ENCODE data around the gene KNDC1. TPM values are rescaled to one million over a fixed set of nuclear protein-coding genes. Genes with fewer than 3 reads are reported as not detected.

Gene KNDC1
- total and polyA plus RNA-seq, 2 donors (not counting 1 experiment from before 2014, with no cell fraction given), result 0.17 to 0.45 TPM

DNA sequence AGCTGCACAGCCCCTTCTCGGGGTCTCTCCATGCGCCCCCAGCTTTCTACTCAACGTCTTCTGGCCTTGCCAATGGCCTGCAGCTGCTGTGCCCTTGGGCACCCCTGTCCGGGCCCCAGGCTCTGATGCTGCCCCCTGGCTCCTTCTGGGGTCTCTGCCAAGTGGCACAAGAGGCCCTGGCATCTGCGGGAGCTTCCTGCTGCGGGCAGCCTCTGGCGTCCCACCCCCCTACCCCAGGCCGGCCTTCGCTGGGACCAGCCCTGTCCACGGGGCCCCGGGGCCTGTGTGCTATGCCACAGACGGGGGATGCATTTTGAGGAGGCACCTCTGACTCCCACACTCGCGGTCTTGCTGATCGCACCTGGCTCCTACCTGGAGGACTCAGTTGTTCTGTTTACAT, 80.0 kb downstream of the KNDC1 start:
- Histone ChIP-seq H3K4me3 (ENCODE audit: control extremely low read depth in 1 of 5, extremely low read depth in 1 of 5, insufficient read depth in 1 of 5, low read depth in 2 of 5, low read length in 4 of 5) (no peak overlapping the region), H3K27me3 (replicated peaks in 1 of 4; ENCODE audit: control extremely low read depth in 1 of 4, control insufficient read depth in 3 of 4, insufficient read depth in 4 of 4, low read length in 3 of 4) (peaks cover 0 to 45% (median 19%) of the 10 kb centered on the region in 4 experiments), H3K79me2 (ENCODE audit: control insufficient read depth, insufficient read depth, low read length) (no peaks in the 10 kb centered on the region), H3K9ac (ENCODE audit: low read length) (no peak overlapping the region), H3K4me2 (replicated peaks; ENCODE audit: low read depth, low read length, poor library complexity, severe bottlenecking) (peak overlapping the region; percentile 35), H3K9me3 (ENCODE audit: control extremely low read depth in 1 of 3, control insufficient read depth in 2 of 3, insufficient read depth in 1 of 3, low read length in 2 of 3) (no peaks in the 10 kb centered on the region), H2AFZ (ENCODE audit: insufficient read depth, low read depth, low read length, poor library complexity, severe bottlenecking) (no peak overlapping the region), H3K36me3 (replicated peaks in 1 of 2; ENCODE audit: control extremely low read depth in 1 of 2, control insufficient read depth in 1 of 2, extremely low read depth in 1 of 2, insufficient read depth in 2 of 2, low read length in 1 of 2) (no peaks in the 10 kb centered on the region), H3K4me1 (ENCODE audit: control insufficient read depth in 2 of 2, insufficient read depth in 2 of 2, low read length in 2 of 2) (peaks cover 60 to 62% of the 10 kb centered on the region in 2 donors), H4K20me1 (ENCODE audit: control insufficient read depth, insufficient read depth, low read length, poor library complexity, severe bottlenecking) (peaks cover 4% of the 10 kb centered on the region), H3K27ac (ENCODE audit: low read length in 2 of 2) (no peak overlapping the region)
- Mint-ChIP-seq H3K4me3 (no peak overlapping the region), H3K9me3 (ENCODE audit: insufficient read depth) (no peaks in the 10 kb centered on the region), H3K27me3 (peaks cover 14% of the 10 kb centered on the region), H3K4me1 (peaks cover 39% of the 10 kb centered on the region), H3K27ac (no peak overlapping the region)
- TF ChIP-seq EZH2 (IDR thresholded peaks at IDR 0.05; ENCODE audit: borderline replicate concordance, insufficient read depth, low read depth, low read length, poor library complexity, severe bottlenecking), result no peak
- TF ChIP-seq, protein P1, sequence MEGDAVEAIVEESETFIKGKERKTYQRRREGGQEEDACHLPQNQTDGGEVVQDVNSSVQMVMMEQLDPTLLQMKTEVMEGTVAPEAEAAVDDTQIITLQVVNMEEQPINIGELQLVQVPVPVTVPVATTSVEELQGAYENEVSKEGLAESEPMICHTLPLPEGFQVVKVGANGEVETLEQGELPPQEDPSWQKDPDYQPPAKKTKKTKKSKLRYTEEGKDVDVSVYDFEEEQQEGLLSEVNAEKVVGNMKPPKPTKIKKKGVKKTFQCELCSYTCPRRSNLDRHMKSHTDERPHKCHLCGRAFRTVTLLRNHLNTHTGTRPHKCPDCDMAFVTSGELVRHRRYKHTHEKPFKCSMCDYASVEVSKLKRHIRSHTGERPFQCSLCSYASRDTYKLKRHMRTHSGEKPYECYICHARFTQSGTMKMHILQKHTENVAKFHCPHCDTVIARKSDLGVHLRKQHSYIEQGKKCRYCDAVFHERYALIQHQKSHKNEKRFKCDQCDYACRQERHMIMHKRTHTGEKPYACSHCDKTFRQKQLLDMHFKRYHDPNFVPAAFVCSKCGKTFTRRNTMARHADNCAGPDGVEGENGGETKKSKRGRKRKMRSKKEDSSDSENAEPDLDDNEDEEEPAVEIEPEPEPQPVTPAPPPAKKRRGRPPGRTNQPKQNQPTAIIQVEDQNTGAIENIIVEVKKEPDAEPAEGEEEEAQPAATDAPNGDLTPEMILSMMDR (IDR thresholded peaks at IDR 0.05), result no peak
- WGBS (ENCODE audit: insufficient coverage), result 40% methylated on average over 12 of the region's 15 CpGs
- intact Hi-C loops (cut with micrococcal nuclease), result loop anchor here (2.0 kb wide), 1 partner anchor 19 kb away; no protein-coding TSS in a partner anchor
- POLR2A ChIA-PET, result interaction anchor here (0.8 to 1.0 kb wide), 2 partner anchors 21 to 35 kb away, joined by 3 read pairs; no protein-coding TSS in a partner anchor
- ATAC-seq (ENCODE audit: low read depth) (no peak), DNase-seq (no peak)
- CTCF ChIA-PET, result interaction anchor here (1.0 kb wide), 1 partner anchor 89 kb away, joined by 4 read pairs; no protein-coding TSS in a partner anchor

DNA sequence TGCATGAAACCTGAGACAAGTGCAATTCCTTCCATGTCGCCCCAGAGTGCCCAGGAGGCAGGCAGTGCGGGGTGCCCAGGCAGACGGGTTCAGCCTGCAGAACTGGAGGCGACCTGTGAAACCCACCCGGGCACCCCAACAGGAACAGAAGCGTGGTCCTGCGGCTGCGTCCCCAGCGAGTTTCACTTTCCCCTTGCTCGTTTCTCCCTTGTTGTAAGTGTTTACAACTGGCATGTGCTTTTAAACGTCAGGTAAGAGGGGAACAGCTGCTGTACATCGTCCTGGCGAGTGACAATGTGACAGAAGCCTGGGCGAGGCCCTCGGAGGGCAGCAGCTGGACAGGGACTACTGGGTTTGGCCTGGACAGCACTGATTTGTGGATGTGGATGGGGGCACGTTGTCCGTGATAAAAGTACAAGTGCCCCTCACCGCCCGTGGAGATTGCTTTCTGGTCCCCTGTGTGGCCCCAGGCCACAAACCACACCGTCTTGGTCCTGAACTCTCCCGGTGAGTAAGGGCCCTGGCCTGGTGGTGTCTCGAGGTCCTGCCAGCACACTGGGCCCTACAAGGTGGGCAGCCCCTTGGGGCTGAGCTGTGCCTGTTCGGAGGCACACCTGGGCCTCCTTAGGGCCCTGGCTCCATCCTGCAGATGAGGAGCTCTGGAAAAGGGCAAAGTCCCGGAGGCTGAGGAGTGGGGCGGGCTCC, 81.6 kb downstream of the KNDC1 start:
- H3K27ac ChIP-seq (ENCODE audit: low read length in 2 of 2), result peak overlapping the region; percentile 4 to 14
- intact Hi-C loops (cut with micrococcal nuclease), result loop anchor here (2.0 kb wide), 1 partner anchor 17 kb away; no protein-coding TSS in a partner anchor
- Mint-ChIP-seq H3K27me3 (peaks cover 13% of the 10 kb centered on the region), H3K4me3 (peak overlapping the region; percentile 85), H3K4me1 (peaks cover 33% of the 10 kb centered on the region), H3K9me3 (ENCODE audit: insufficient read depth) (no peaks in the 10 kb centered on the region), H3K27ac (peak overlapping the region; percentile 50)
- no peaks in the 10 kb centered on the region for H4K20me1 ChIP-seq (ENCODE audit: control insufficient read depth, insufficient read depth, low read length, poor library complexity, severe bottlenecking)
- ATAC-seq (ENCODE audit: low read depth) (peak; percentile 45), DNase-seq (peak; percentile 62)
- no peaks in the 10 kb centered on the region for H3K9me3 ChIP-seq (ENCODE audit: control extremely low read depth in 1 of 3, control insufficient read depth in 2 of 3, insufficient read depth in 1 of 3, low read length in 2 of 3)
- TF ChIP-seq EZH2 (IDR thresholded peaks at IDR 0.05; ENCODE audit: borderline replicate concordance, insufficient read depth, low read depth, low read length, poor library complexity, severe bottlenecking), result no peak
- TF ChIP-seq, protein P1 (IDR thresholded peaks at IDR 0.05), result no peak
- POLR2A ChIA-PET, result interaction anchor here (1.4 kb wide), 1 partner anchor 20 kb away, joined by 3 read pairs; no protein-coding TSS in a partner anchor
- H3K36me3 ChIP-seq (replicated peaks in 1 of 2; ENCODE audit: control extremely low read depth in 1 of 2, control insufficient read depth in 1 of 2, extremely low read depth in 1 of 2, insufficient read depth in 2 of 2, low read length in 1 of 2), result no peaks in the 10 kb centered on the region
- peak overlapping the region; percentile 74 for H2AFZ ChIP-seq (ENCODE audit: insufficient read depth, low read depth, low read length, poor library complexity, severe bottlenecking)
- H3K4me1 ChIP-seq (ENCODE audit: control insufficient read depth in 2 of 2, insufficient read depth in 2 of 2, low read length in 2 of 2), result peaks cover 44 to 50% of the 10 kb centered on the region in 2 donors
- CTCF ChIA-PET, result interaction anchor here (0.7 to 1.3 kb wide), 2 partner anchors 16 to 33 kb away, joined by 3 read pairs; no protein-coding TSS in a partner anchor
- peak overlapping the region in 4 of 5 experiments; percentile 57 to 70 (median 65) for H3K4me3 ChIP-seq (ENCODE audit: control extremely low read depth in 1 of 5, extremely low read depth in 1 of 5, insufficient read depth in 1 of 5, low read depth in 2 of 5, low read length in 4 of 5)
- 21% methylated on average over 25 of the region's 25 CpGs for WGBS (ENCODE audit: insufficient coverage)
- H3K27me3 ChIP-seq (replicated peaks in 1 of 4; ENCODE audit: control extremely low read depth in 1 of 4, control insufficient read depth in 3 of 4, insufficient read depth in 4 of 4, low read length in 3 of 4), result peaks cover 0 to 28% (median 13%) of the 10 kb centered on the region in 4 experiments
- H3K4me2 ChIP-seq (replicated peaks; ENCODE audit: low read depth, low read length, poor library complexity, severe bottlenecking), result peak overlapping the region; percentile 76
- no peaks in the 10 kb centered on the region for H3K79me2 ChIP-seq (ENCODE audit: control insufficient read depth, insufficient read depth, low read length)
- peak overlapping the region; percentile 65 for H3K9ac ChIP-seq (ENCODE audit: low read length)
